ENCODE data around the gene KIFC3. TPM values are rescaled to one million over a fixed set of nuclear protein-coding genes. Genes with fewer than 3 reads are reported as not detected.
"Not testable (repeated sequence)": the region's sequence is repeated elsewhere in the genome, so short reads cannot be mapped to it uniquely, and the experiment has no call there.

The KIFC3 gene, protein sequence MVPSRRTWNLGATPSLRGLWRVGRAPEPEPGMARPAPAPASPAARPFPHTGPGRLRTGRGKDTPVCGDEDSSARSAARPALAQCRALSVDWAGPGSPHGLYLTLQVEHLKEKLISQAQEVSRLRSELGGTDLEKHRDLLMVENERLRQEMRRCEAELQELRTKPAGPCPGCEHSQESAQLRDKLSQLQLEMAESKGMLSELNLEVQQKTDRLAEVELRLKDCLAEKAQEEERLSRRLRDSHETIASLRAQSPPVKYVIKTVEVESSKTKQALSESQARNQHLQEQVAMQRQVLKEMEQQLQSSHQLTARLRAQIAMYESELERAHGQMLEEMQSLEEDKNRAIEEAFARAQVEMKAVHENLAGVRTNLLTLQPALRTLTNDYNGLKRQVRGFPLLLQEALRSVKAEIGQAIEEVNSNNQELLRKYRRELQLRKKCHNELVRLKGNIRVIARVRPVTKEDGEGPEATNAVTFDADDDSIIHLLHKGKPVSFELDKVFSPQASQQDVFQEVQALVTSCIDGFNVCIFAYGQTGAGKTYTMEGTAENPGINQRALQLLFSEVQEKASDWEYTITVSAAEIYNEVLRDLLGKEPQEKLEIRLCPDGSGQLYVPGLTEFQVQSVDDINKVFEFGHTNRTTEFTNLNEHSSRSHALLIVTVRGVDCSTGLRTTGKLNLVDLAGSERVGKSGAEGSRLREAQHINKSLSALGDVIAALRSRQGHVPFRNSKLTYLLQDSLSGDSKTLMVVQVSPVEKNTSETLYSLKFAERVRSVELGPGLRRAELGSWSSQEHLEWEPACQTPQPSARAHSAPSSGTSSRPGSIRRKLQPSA
- total RNA-seq: not detected
- 0.63 TPM for polyA plus RNA-seq (2013, experiment 1 of 2)
- polyA plus RNA-seq (2013, experiment 2 of 2): 1.1 TPM
- 0.24 to 22.6 (median 2.6) reads per million in 172 experiments for total RNA-seq

DNA sequence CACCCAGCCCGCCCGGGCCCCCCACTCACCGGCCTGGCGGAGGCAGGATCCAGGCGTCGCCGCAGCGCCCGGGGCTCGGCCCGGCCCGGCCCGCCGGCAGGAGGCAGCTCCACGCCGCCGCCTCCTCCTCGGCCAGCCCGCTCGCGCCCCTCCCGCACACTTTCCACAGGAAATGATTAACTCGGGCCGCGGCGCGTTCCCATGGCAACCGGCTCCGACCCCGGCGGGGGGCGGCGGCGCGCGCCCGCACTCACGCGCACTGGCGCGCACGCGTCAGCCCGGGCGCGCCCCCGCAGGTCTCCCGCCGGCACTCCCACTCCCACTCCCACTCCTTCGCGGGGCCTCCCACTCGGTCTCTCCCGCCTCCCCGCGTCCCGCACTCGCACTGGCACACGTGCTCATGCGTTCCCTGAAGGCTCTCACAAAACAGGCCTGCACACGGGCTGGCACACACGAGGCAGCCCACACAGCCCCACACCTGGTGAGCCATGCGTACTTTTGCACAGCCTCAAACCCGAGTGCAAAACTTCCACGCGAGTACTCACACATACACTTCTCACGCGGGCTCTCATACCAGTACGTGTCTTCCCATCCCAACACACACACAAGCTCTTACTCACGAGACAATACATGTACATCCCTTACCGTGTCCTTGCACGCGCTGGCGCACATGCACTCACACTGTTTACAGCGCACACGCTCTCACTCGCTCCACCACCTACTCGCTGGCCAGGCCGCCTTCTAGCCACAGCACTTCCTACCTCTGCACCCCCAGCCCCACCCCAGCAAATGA lies at the start of gene KIFC3:
Gene KIFC3, minus strand, starts transcription at position 151 of the 793 bp plus-strand sequence. CDS start 4,248 bp downstream, outside the sequence.
- CTCF ChIA-PET: no interaction called here
- peak within 1 kb of the TSS; percentile 86 for H3K4me3 Mint-ChIP-seq
- H3K36me3 ChIP-seq (ENCODE audit: insufficient read depth, low read length): no peaks in the 10 kb centered on the region
- H3K27me3 Mint-ChIP-seq: peaks cover 38% of the 10 kb centered on the region
- no peaks in the 10 kb centered on the region for H3K36me3 Mint-ChIP-seq (ENCODE audit: low read depth)
- no peaks in the 10 kb centered on the region for H3K9me3 Mint-ChIP-seq
- POLR2A ChIA-PET: no interaction called here
- peaks cover 36% of the 10 kb centered on the region for H3K4me1 ChIP-seq (ENCODE audit: insufficient read depth, low read length)
- DNase-seq (peak; percentile 15 to 82 (median 56)), ATAC-seq (ENCODE audit: poor library complexity) (peak; percentile 61)
- intact Hi-C loops (cut with DNase I, micrococcal nuclease): loop anchor here in 1 of 2 experiments (5.0 kb wide), 1 partner anchor 200 kb away; the partner anchor contains the start of genes USB1 and ZNF319
- H3K27me3 ChIP-seq (ENCODE audit: control insufficient read depth in 1 of 2, insufficient read depth in 2 of 2, low read length in 2 of 2): peaks cover 10 to 16% of the 10 kb centered on the region in 2 experiments
- TF ChIP-seq, protein P1, sequence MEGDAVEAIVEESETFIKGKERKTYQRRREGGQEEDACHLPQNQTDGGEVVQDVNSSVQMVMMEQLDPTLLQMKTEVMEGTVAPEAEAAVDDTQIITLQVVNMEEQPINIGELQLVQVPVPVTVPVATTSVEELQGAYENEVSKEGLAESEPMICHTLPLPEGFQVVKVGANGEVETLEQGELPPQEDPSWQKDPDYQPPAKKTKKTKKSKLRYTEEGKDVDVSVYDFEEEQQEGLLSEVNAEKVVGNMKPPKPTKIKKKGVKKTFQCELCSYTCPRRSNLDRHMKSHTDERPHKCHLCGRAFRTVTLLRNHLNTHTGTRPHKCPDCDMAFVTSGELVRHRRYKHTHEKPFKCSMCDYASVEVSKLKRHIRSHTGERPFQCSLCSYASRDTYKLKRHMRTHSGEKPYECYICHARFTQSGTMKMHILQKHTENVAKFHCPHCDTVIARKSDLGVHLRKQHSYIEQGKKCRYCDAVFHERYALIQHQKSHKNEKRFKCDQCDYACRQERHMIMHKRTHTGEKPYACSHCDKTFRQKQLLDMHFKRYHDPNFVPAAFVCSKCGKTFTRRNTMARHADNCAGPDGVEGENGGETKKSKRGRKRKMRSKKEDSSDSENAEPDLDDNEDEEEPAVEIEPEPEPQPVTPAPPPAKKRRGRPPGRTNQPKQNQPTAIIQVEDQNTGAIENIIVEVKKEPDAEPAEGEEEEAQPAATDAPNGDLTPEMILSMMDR (IDR thresholded peaks at IDR 0.05): no peak
- H3K27ac Mint-ChIP-seq: no peak within 1 kb of the TSS
- peak within 1 kb of the TSS; percentile 37 for H3K4me3 ChIP-seq (ENCODE audit: low read length)
- H3K27ac ChIP-seq (ENCODE audit: low read depth in 1 of 2, low read length in 2 of 2): no peak within 1 kb of the TSS
- no peaks in the 10 kb centered on the region for H3K9me3 ChIP-seq (ENCODE audit: control insufficient read depth in 1 of 2, insufficient read depth in 1 of 2, low read length in 2 of 2)
- H3K4me1 Mint-ChIP-seq (ENCODE audit: low read depth): peaks cover 37% of the 10 kb centered on the region

DNA sequence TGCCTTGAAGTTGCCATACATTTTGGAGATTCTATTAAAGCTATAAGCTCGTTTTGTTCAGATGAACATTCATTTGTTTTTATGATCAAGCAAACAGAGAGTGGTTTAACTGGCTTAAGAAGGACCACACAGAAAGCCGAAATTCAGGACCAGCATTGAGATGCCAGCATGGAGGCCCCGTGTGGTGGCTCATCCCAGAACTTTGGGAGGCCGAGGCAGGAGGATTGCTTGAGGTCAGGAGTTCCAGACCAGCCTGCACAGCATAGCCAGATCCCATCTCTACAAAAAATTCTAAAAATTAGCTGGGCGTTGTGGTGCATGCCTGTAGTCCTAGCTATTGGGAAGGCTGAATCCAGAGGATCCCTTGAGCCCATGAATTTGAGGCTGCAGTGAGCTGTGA lies 45.9 kb upstream of the KIFC3 start:
- Histone ChIP-seq H3K36me3 (ENCODE audit: insufficient read depth, low read length) (no peaks in the 10 kb centered on the region), H3K9me3 (ENCODE audit: control insufficient read depth in 1 of 2, insufficient read depth in 1 of 2, low read length in 2 of 2) (no peaks in the 10 kb centered on the region), H3K4me1 (ENCODE audit: insufficient read depth, low read length) (no peaks in the 10 kb centered on the region), H3K27me3 (ENCODE audit: control insufficient read depth in 1 of 2, insufficient read depth in 2 of 2, low read length in 2 of 2) (no peaks in the 10 kb centered on the region), H3K27ac (ENCODE audit: low read depth in 1 of 2, low read length in 2 of 2) (no peak overlapping the region), H3K4me3 (ENCODE audit: low read length) (no peak overlapping the region)
- Mint-ChIP-seq H3K9me3 (no peaks in the 10 kb centered on the region), H3K27ac (no peak overlapping the region), H3K4me3 (no peak overlapping the region), H3K4me1 (ENCODE audit: low read depth) (peaks cover 6% of the 10 kb centered on the region), H3K36me3 (ENCODE audit: low read depth) (no peaks in the 10 kb centered on the region), H3K27me3 (no peaks in the 10 kb centered on the region)
- ChIA-PET POLR2A (no interaction called here), CTCF (interaction anchor here (0.6 to 0.8 kb wide), 2 partner anchors 15 to 791 kb away, joined by 3 read pairs; no protein-coding TSS in a partner anchor)
- intact Hi-C loops (cut with DNase I, micrococcal nuclease): no loop called here
- TF ChIP-seq, protein P1 (IDR thresholded peaks at IDR 0.05): no peak
- ATAC-seq (ENCODE audit: poor library complexity) (no peak), DNase-seq (no peak)

DNA sequence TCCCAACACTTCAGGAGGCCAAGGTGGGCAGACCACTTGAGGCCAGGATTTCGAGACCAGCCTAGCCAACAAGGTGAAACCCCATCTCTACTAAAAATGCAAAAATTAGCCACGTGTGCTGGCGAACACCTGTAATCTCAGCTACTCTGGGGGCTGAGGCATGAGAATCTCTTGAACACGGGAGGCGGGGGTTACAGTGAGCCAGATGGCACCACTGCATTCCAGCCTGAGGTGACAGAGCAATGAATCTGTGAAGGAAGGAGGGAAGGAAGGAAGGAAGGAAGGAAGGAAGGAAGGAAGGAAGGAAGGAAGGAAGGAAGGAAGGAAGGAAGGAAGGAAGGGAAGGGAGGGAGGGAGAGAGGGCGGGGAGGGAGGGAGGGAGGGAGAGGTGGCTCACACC lies 44.6 kb upstream of the KIFC3 start:
- not testable (repeated sequence) for H3K9me3 Mint-ChIP-seq

More for the DNA sequence above, 44.6 kb upstream of the KIFC3 start:
- intact Hi-C loops (cut with DNase I, micrococcal nuclease); H3K4me1 ChIP-seq (ENCODE audit: insufficient read depth, low read length); H3K27ac Mint-ChIP-seq; H3K27me3 Mint-ChIP-seq; H3K4me3 Mint-ChIP-seq; ATAC-seq (ENCODE audit: poor library complexity); H3K27me3 ChIP-seq (ENCODE audit: control insufficient read depth in 1 of 2, insufficient read depth in 2 of 2, low read length in 2 of 2); POLR2A ChIA-PET; H3K9me3 ChIP-seq (ENCODE audit: control insufficient read depth in 1 of 2, insufficient read depth in 1 of 2, low read length in 2 of 2); CTCF ChIA-PET; H3K27ac ChIP-seq (ENCODE audit: low read depth in 1 of 2, low read length in 2 of 2); H3K4me3 ChIP-seq (ENCODE audit: low read length); H3K36me3 ChIP-seq (ENCODE audit: insufficient read depth, low read length); H3K4me1 Mint-ChIP-seq (ENCODE audit: low read depth); H3K36me3 Mint-ChIP-seq (ENCODE audit: low read depth); DNase-seq: not testable (repeated sequence)

Measured in CD4-positive, alpha-beta T cell (primary cell).